AG04449 (cell line): ENCODE data around the gene RALGDS.

Experiments used
- CTCF ChIA-PET: fragments of 350-600 bp; formaldehyde crosslinking; extraction: SDS; loops from one replicate; lab custom pipeline; 2021; ENCODE audit warnings: antibody characterized with exemption; lab: Yijun Ruan, JAX
- POLR2A ChIA-PET: fragments of 400-600, 350-600 bp; formaldehyde crosslinking; extraction: SDS; loops from one replicate; lab custom pipeline; 2020; ENCODE audit warnings: antibody characterized with exemption, inconsistent platforms; lab: Yijun Ruan, JAX
- DNase-seq: peaks from one replicate; pipeline ENCODE4 v3.0.0-alpha.2; 2010; ENCODE audit warnings: low read depth, low spot score
- H3K4me3 ChIP-seq: 2 replicates; pipeline ENCODE4 v1.5.1; 2011; ENCODE audit warnings: low read depth, mild to moderate bottlenecking, control low read depth, low read length
- TF ChIP-seq, protein P1 (sequence below): IDR thresholded peaks from one replicate; pipeline ENCODE4 v1.5.1; 2011; ENCODE audit warnings: mild to moderate bottlenecking, moderate library complexity, low read length, control low read depth, inconsistent platforms; ENCODE audit not compliant: insufficient read depth; ENCODE audit errors: missing control alignments

RALGDS gene

DNA sequence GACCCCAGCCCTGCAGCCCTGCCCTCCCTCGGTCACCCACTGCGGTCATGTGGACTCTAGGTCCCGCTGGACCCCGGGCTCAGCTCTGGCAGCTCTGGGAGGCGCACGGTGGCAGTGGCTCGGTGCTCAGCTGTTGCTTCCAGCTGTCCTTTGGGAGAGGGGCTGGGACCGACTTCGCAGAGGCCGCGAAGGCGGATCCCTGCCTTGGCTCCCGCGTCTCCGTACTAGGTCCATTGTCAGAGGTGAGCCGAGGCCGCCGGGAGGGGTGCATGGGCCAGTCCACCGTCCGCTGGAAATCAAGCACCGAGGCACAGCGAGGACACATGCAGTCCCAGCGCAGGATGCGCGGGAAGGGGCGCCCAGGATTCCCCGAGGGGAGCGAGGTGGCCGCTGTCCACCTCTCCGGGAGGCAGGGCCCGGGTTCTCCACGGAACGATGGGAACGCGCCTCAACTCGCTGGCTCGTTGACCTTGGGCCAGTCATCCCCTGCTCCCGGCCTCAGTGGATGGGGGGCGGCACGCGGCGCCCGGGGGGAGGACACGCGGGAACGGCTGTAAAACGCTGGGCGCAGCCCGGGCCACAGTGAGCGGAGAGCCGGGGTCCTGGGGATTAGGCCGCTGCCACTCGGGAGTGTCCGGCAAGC lies 41.9 kb upstream of the RALGDS start:
- TF ChIP-seq, protein P1, sequence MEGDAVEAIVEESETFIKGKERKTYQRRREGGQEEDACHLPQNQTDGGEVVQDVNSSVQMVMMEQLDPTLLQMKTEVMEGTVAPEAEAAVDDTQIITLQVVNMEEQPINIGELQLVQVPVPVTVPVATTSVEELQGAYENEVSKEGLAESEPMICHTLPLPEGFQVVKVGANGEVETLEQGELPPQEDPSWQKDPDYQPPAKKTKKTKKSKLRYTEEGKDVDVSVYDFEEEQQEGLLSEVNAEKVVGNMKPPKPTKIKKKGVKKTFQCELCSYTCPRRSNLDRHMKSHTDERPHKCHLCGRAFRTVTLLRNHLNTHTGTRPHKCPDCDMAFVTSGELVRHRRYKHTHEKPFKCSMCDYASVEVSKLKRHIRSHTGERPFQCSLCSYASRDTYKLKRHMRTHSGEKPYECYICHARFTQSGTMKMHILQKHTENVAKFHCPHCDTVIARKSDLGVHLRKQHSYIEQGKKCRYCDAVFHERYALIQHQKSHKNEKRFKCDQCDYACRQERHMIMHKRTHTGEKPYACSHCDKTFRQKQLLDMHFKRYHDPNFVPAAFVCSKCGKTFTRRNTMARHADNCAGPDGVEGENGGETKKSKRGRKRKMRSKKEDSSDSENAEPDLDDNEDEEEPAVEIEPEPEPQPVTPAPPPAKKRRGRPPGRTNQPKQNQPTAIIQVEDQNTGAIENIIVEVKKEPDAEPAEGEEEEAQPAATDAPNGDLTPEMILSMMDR: no peak
- H3K4me3 ChIP-seq: peak overlapping the region; percentile 66
- POLR2A ChIA-PET: no interaction called here

DNA sequence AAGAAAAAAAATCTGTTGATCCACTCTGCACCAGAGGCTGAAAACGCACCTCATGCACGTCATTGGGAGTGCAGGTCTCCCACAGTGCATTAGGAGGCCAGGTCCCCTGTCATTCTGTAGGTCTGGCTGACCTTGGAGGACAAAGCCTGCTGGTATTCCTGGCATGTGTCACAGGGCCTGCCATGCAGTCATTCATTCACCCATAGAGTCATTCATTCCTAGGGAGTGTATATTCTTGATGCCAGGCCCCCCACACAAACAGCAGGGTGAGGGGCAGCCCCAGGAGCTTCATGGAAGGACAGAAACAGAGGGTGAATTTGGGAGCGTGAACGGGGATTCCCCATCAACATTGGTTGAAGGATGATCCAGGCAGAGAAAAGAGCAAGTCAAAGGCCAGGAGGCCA lies 40.5 kb upstream of the RALGDS start:
- TF ChIP-seq, protein P1: no peak
- CTCF ChIA-PET: interaction anchor here (9.9 kb wide), 1 partner anchor 16 kb away, joined by 130 read pairs; no protein-coding TSS in a partner anchor
- POLR2A ChIA-PET: no interaction called here
- no peak overlapping the region for H3K4me3 ChIP-seq
- no peak for DNase-seq

More for the DNA sequence above, 41.9 kb upstream of the RALGDS start:
- DNase-seq: no peak
- CTCF ChIA-PET: interaction anchor here (0.7 to 9.9 kb wide), 3 partner anchors 17 to 61 kb away, joined by 3 to 130 read pairs (median 3); no protein-coding TSS in a partner anchor

DNA sequence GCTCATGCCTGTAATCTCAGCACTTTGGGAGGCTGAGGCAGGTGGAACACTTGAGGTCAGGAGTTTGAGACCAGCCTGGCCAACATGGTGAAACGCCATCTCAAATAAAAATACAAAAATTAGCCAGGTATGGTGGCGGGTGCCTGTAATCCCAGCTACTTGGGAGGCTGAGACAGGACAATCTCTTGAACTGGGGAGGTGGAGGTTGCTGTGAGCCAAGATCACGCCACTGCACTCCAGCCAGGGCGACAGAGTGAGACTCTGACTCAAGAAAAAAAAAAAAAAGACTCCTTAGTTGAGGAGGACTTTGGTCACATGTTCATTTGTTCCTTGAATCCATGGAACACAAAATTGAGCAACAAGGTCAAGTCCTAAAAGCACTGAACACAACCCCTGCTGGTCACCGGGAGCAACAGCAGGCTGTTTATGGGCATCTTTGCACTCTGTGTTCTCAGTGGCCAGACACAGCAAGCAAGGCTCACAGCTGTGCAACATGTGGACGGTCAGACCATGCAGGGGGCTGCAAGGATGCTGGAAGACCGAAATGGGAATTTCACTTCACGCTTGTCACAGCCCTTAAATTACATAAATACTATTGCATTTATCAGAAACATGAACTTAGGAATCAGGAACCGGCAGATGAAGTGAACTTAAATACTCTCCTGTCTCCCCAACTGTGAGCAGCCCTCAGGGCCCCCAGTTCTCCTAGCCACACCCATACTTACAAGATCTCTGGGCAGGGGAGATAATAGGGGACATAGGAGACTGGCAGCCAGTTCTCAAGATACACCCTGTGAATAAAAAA lies 39.9 kb upstream of the RALGDS start:
- no peak overlapping the region for H3K4me3 ChIP-seq
- no peak for DNase-seq
- TF ChIP-seq, protein P1: peak; percentile 77
- CTCF ChIA-PET: interaction anchor here (0.7 to 9.9 kb wide), 6 partner anchors 10 to 46 kb away, joined by 3 to 130 read pairs (median 4); no protein-coding TSS in a partner anchor
- POLR2A ChIA-PET: no interaction called here

DNA sequence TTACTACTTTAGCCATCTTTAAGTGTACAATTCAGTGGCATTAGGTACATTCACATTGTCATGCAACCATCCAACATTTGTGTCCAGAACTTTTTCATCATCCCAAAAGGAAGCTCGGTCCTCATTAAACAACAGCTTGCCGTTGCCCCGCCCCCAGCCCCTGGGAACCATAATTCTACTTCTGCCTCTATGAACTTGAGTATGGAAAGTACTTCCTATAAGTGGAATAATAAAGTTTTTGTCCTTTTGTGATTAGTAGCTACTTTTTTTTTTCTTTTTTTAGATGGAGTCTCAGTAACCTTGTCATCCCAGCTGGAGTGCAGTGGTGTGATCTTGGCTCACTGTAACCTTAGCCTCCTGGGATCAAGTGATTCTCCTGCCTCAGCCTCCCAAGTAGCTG lies 37.7 kb upstream of the RALGDS start:
- ChIA-PET POLR2A (no interaction called here), CTCF (interaction anchor here (0.7 to 9.9 kb wide), 9 partner anchors 9 to 136 kb away, joined by 3 to 130 read pairs (median 5); no protein-coding TSS in a partner anchor)
- no peak for DNase-seq

GRCh38 chr9:133155156-133155555 lies 34.1 kb upstream of the RALGDS start:
- DNase-seq: no peak
- ChIA-PET CTCF (interaction anchor here (0.7 to 14.6 kb wide), 4 partner anchors 9 to 123 kb away, joined by 3 to 739 read pairs (median 67); partner anchors contain the start of gene RALGDS), POLR2A (interaction anchor here (1.3 kb wide), 1 partner anchor 9 kb away, joined by 4 read pairs; the partner anchor contains the start of gene GBGT1)
- TF ChIP-seq, protein P1: no peak
- H3K4me3 ChIP-seq: no peak overlapping the region

More for the DNA sequence above, 37.7 kb upstream of the RALGDS start:
- no peak overlapping the region for H3K4me3 ChIP-seq
- TF ChIP-seq, protein P1: no peak
